Neural progenitor cell (in vitro differentiated cells): ENCODE results near the gene TNK2. TPM values are rescaled to one million over a fixed set of nuclear protein-coding genes. Genes with fewer than 3 reads are reported as not detected.
A peak's percentile ranks its signal among the peaks of the same experiment; 100 is the strongest.

Experiments used
- DNase-seq: peaks from one replicate; pipeline ENCODE4 v3.0.0-alpha.2; 2016; ENCODE audit warnings: low spot score
- H2AFZ ChIP-seq: fragments of 200-600 bp; sonication (generic); replicated peaks from 2 replicates; pipeline ENCODE4 v1.6.1; 2016; ENCODE audit warnings: antibody characterized with exemption
- H3F3A ChIP-seq: fragments of 200-600 bp; sonication (generic); 2 replicates; pipeline ENCODE4 v1.6.1; 2016; ENCODE audit warnings: antibody characterized with exemption, low read depth
- H3K27ac ChIP-seq: fragments of 200-600 bp; sonication (generic); 2 replicates; pipeline ENCODE4 v1.5.1; 2016; ENCODE audit warnings: mild to moderate bottlenecking
- H3K27me3 ChIP-seq: fragments of 200-600 bp; sonication (generic); 2 replicates; pipeline ENCODE4 v1.6.1; 2016; ENCODE audit warnings: mild to moderate bottlenecking, moderate library complexity
- H3K36me3 ChIP-seq: fragments of 200-600 bp; sonication (generic); 2 replicates; pipeline ENCODE4 v1.5.1; 2016
- H3K4me1 ChIP-seq: fragments of 200-600 bp; sonication (generic); 2 replicates; pipeline ENCODE4 v1.6.1; 2016; ENCODE audit warnings: mixed run types
- H3K4me2 ChIP-seq: fragments of 200-600 bp; sonication (generic); 2 replicates; pipeline ENCODE4 v1.6.1; 2016
- H3K4me3 ChIP-seq: fragments of 200-600 bp; sonication (generic); 2 replicates; pipeline ENCODE4 v1.5.1; 2016
- H3K79me2 ChIP-seq: fragments of 200-600 bp; sonication (generic); 2 replicates; pipeline ENCODE4 v1.6.1; 2016; ENCODE audit warnings: low read depth
- H3K9ac ChIP-seq: fragments of 200-600 bp; sonication (generic); 2 replicates; pipeline ENCODE4 v1.6.1; 2016
- H3K9me3 ChIP-seq: fragments of 200-600 bp; sonication (generic); 2 replicates; pipeline ENCODE4 v1.5.1; 2016; ENCODE audit warnings: low read depth
- H4K20me1 ChIP-seq: fragments of 200-600 bp; sonication (generic); 2 replicates; pipeline ENCODE4 v1.6.1; 2016; ENCODE audit warnings: low read depth
- H3K27ac Mint-ChIP-seq: 3 replicates; pipeline ENCODE4 v1.8.0; 2021; ENCODE audit warnings: mixed read lengths
- H3K27me3 Mint-ChIP-seq: 2 replicates; pipeline ENCODE4 v1.8.0; 2022; ENCODE audit warnings: low read depth, mild to moderate bottlenecking, inconsistent platforms, moderate library complexity, mixed read lengths; ENCODE audit not compliant: insufficient read depth
- H3K36me3 Mint-ChIP-seq: 3 replicates; pipeline ENCODE4 v1.8.0; 2021; ENCODE audit warnings: mixed read lengths
- H3K4me1 Mint-ChIP-seq: 3 replicates; pipeline ENCODE4 v1.8.0; 2021; ENCODE audit warnings: mixed read lengths
- H3K4me3 Mint-ChIP-seq: 3 replicates; pipeline ENCODE4 v1.8.0; 2021; ENCODE audit warnings: mild to moderate bottlenecking, moderate library complexity, mixed read lengths
- H3K9me3 Mint-ChIP-seq: 3 replicates; pipeline ENCODE4 v1.8.0; 2020; ENCODE audit warnings: mixed read lengths
- CTCF ChIP-seq: fragments of 200-600 bp; sonication (generic); IDR thresholded peaks from 2 replicates; pipeline ENCODE4 v1.5.1; 2017; ENCODE audit warnings: antibody characterized with exemption, mild to moderate bottlenecking
- EZH2 ChIP-seq: fragments of 200-600 bp; sonication (generic); IDR thresholded peaks from 2 replicates; pipeline ENCODE4 v1.6.1; 2017; ENCODE audit warnings: antibody characterized with exemption, mild to moderate bottlenecking, moderate library complexity
- EZH2phosphoT487 ChIP-seq: fragments of 200-600 bp; sonication (generic); IDR thresholded peaks from 2 replicates; pipeline ENCODE4 v1.6.1; 2017; ENCODE audit warnings: antibody characterized with exemption
- total RNA-seq: library from RNA; depleted of rRNA; stranded (reverse); fragments of >200 nt; gene quantifications from 2 replicates; pipeline ENCODE4 v1.2.3, GENCODE V29; 2015; ENCODE audit warnings: low replicate concordance

Gene TNK2
- total RNA-seq, 1 donor from 2014 or later, result 5.4 TPM

- Histone ChIP-seq H3K4me1 (peaks cover 59% of the 10 kb centered on the region), H4K20me1 (peaks cover 68% of the 10 kb centered on the region), H3K9me3 (no peaks in the 10 kb centered on the region), H3K4me2 (peak overlapping the region; percentile 61), H3K4me3 (no peak overlapping the region), H3F3A (peaks cover 48% of the 10 kb centered on the region), H3K27ac (no peak overlapping the region), H3K9ac (no peak overlapping the region), H2AFZ (no peak overlapping the region), H3K36me3 (no peaks in the 10 kb centered on the region), H3K79me2 (peaks cover 30% of the 10 kb centered on the region), H3K27me3 (no peaks in the 10 kb centered on the region)
- no peaks in the 10 kb centered on the region for H3K9me3 Mint-ChIP-seq
- peak; percentile 56 for DNase-seq
- H3K27me3 Mint-ChIP-seq, result peaks cover 8% of the 10 kb centered on the region
- TF ChIP-seq CTCF, result no peak
- no peak for TF ChIP-seq EZH2phosphoT487
- no peak for TF ChIP-seq EZH2
- no peak overlapping the region for H3K27ac Mint-ChIP-seq
- H3K4me1 Mint-ChIP-seq, result peaks cover 58% of the 10 kb centered on the region
- H3K36me3 Mint-ChIP-seq, result peaks cover 5% of the 10 kb centered on the region
- no peak overlapping the region for H3K4me3 Mint-ChIP-seq
These were observed 16.0 kb downstream of the TNK2 start for GRCh38 chr3:195892105-195893043.

DNA sequence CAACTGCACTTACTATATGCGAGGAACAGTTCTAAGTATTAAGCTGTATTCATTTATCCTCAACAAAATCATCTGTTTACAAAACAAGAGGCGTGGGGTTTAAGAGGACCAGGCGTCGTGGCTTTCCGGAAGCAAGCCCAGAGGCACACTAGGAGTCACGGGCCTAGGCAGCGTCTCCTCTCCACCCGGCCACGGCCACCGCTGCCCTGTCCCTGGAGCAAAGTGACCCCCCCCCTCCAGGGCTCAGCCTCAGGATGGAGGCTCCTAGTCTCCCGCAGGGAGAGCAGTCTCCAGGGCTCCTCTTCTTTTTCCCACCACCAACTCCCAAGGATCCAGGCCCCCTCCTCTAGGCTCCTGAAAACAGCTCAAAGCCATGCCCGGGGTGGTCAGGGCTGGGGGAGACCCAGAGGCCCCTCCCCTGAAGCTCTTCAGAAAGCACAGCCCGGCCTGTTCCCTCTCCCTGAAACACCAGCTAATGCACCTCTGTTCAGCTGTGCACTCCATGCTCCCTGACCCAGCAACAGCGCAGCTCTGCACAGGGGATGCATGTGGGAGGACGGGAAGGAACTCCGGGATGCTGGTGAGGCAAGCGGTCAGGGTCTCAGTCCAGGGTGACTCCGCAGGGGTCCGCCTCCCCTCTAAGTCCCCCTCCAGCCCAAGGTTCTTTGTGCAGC lies 16.8 kb downstream of the TNK2 start:
- peak overlapping the region; percentile 61 for H3K4me2 ChIP-seq
- no peak for TF ChIP-seq CTCF
- no peak for TF ChIP-seq EZH2
- TF ChIP-seq EZH2phosphoT487, result no peak
- peaks cover 43% of the 10 kb centered on the region for H3F3A ChIP-seq
- no peak overlapping the region for H3K9ac ChIP-seq
- peaks cover 68% of the 10 kb centered on the region for H4K20me1 ChIP-seq
- no peaks in the 10 kb centered on the region for H3K36me3 ChIP-seq
- no peak overlapping the region for H3K27ac ChIP-seq
- Mint-ChIP-seq H3K27me3 (peaks cover 4% of the 10 kb centered on the region), H3K36me3 (peaks cover 5% of the 10 kb centered on the region), H3K4me1 (peaks cover 54% of the 10 kb centered on the region), H3K27ac (no peak overlapping the region), H3K9me3 (no peaks in the 10 kb centered on the region), H3K4me3 (no peak overlapping the region)
- DNase-seq, result no peak
- no peaks in the 10 kb centered on the region for H3K9me3 ChIP-seq
- H3K79me2 ChIP-seq, result peaks cover 30% of the 10 kb centered on the region
- H3K27me3 ChIP-seq, result no peaks in the 10 kb centered on the region
- H3K4me1 ChIP-seq, result peaks cover 52% of the 10 kb centered on the region
- H2AFZ ChIP-seq, result no peak overlapping the region
- H3K4me3 ChIP-seq, result no peak overlapping the region

DNA sequence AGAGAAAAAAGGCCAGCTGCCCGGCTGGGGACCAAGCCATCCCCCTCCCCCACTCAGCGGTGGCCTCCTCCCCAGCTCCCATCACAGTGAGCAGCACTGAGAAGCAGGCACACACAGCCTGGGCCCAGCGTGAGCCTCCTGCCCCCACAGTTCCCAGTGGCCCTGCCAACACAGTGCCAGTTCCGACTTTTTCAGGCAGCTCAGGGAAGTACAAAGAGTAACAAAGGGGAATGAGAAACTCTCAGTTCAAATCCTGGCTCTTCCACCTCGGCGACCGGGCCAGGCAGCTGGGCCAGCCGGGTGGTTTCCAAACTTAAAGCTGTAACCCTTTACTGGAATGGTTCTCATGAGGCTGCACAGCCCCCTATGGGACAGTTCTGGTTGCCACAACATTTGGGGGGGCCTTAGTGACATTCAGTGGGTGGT lies 18.5 kb downstream of the TNK2 start:
- H3K36me3 ChIP-seq, result no peaks in the 10 kb centered on the region
- H3K27ac ChIP-seq, result peak overlapping the region; percentile 41
- Mint-ChIP-seq H3K27me3 (peaks cover 3% of the 10 kb centered on the region), H3K36me3 (peaks cover 5% of the 10 kb centered on the region), H3K9me3 (no peaks in the 10 kb centered on the region), H3K4me1 (peaks cover 57% of the 10 kb centered on the region), H3K27ac (peak overlapping the region; percentile 76), H3K4me3 (peak overlapping the region; percentile 38)
- peak overlapping the region; percentile 67 for H3K4me2 ChIP-seq
- H3F3A ChIP-seq, result peaks cover 35% of the 10 kb centered on the region
- peaks cover 63% of the 10 kb centered on the region for H4K20me1 ChIP-seq
- no peak overlapping the region for H3K4me3 ChIP-seq
- TF ChIP-seq CTCF (peak; percentile 42), EZH2 (no peak)
- H3K79me2 ChIP-seq, result peaks cover 30% of the 10 kb centered on the region
- no peaks in the 10 kb centered on the region for H3K27me3 ChIP-seq
- peak; percentile 77 for DNase-seq
- H3K4me1 ChIP-seq, result peaks cover 53% of the 10 kb centered on the region
- peak overlapping the region; percentile 29 for H2AFZ ChIP-seq
- H3K9ac ChIP-seq, result no peak overlapping the region
- no peaks in the 10 kb centered on the region for H3K9me3 ChIP-seq
